ENCODE data around the gene HYCC1.

DNA sequence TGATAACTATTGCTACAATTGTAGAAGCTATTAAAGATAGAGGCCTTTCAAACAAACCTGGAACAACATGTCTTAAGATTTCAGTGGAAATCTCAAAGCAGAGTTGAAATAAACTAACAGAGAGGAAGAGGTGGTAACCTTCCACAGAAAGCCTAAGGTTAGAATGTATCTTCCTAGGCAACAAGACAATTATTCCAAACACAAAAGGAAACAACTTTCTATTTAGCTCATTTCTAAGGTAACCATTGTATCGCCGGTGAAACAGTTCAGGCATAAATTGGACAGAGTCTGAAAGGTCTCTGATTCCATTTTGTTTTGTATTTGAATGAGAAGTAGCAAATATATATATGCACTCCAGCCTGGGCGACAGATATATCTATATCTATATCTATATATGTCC is 30.7 kb upstream of the HYCC1 start:
- TF ChIP-seq, protein P1, sequence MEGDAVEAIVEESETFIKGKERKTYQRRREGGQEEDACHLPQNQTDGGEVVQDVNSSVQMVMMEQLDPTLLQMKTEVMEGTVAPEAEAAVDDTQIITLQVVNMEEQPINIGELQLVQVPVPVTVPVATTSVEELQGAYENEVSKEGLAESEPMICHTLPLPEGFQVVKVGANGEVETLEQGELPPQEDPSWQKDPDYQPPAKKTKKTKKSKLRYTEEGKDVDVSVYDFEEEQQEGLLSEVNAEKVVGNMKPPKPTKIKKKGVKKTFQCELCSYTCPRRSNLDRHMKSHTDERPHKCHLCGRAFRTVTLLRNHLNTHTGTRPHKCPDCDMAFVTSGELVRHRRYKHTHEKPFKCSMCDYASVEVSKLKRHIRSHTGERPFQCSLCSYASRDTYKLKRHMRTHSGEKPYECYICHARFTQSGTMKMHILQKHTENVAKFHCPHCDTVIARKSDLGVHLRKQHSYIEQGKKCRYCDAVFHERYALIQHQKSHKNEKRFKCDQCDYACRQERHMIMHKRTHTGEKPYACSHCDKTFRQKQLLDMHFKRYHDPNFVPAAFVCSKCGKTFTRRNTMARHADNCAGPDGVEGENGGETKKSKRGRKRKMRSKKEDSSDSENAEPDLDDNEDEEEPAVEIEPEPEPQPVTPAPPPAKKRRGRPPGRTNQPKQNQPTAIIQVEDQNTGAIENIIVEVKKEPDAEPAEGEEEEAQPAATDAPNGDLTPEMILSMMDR (IDR thresholded peaks at IDR 0.05), result no peak
- TF ChIP-seq POLR2AphosphoS5 (IDR thresholded peaks at IDR 0.05), result no peak
